OCI-LY7 (cell line): ENCODE results near the gene MFRP. TPM values are rescaled to one million over a fixed set of nuclear protein-coding genes. Genes with fewer than 3 reads are reported as not detected.

Experiments
- BruUV-seq: library from RNA; stranded (reverse); fragments of 400-500 nt; replicated peaks from 2 replicates; lab custom pipeline; 2021; lab: Mats Ljungman, UMichigan
- CTCF ChIA-PET: fragments of 300-600 bp; sonication (Branson Sonifier 250); formaldehyde crosslinking; loops from one replicate; lab custom pipeline; 2022; ENCODE audit warnings: antibody characterized with exemption; ENCODE audit not compliant: unreplicated experiment; lab: Charles Lee
- POLR2A ChIA-PET: fragments of 300-600 bp; sonication (Branson Sonifier 250); formaldehyde crosslinking; loops from one replicate; lab custom pipeline; 2022; ENCODE audit warnings: antibody characterized with exemption; lab: Charles Lee
- DNase-seq: peaks from one replicate; pipeline ENCODE4 v3.0.0-alpha.2; 2015; ENCODE audit warnings: low spot score
- H2AFZ ChIP-seq: fragments of 200-600 bp; sonication (generic), shearing (Covaris generic); 2 replicates; pipeline ENCODE4 v1.6.1; 2014; ENCODE audit warnings: mild to moderate bottlenecking, antibody characterized with exemption, low read length, moderate library complexity
- H3K27ac ChIP-seq: fragments of 200-600 bp; sonication (generic); 2 replicates; pipeline ENCODE4 v1.5.1; 2014; ENCODE audit warnings: mixed run types, low read depth, mild to moderate bottlenecking, moderate library complexity, low read length, inconsistent platforms; ENCODE audit not compliant: poor library complexity, severe bottlenecking
- H3K36me3 ChIP-seq: fragments of 200-600 bp; sonication (generic); 2 replicates; pipeline ENCODE4 v1.6.1; 2014; ENCODE audit warnings: mild to moderate bottlenecking, antibody characterized with exemption, low read length, moderate library complexity, mixed read lengths; ENCODE audit not compliant: insufficient read depth
- H3K4me1 ChIP-seq: fragments of 200-600 bp; sonication (generic); 2 replicates; pipeline ENCODE4 v1.5.1; 2014; ENCODE audit warnings: mild to moderate bottlenecking, low read length; ENCODE audit not compliant: insufficient read depth, poor library complexity, severe bottlenecking
- H3K4me2 ChIP-seq: fragments of 200-600 bp; sonication (generic); 2 replicates; pipeline ENCODE4 v1.6.1; 2014; ENCODE audit warnings: mild to moderate bottlenecking, low read length
- H3K4me3 ChIP-seq: fragments of 200-600 bp; sonication (generic); 2 replicates; pipeline ENCODE4 v1.5.1; 2014; ENCODE audit warnings: mild to moderate bottlenecking, low read depth, low read length; ENCODE audit not compliant: poor library complexity, severe bottlenecking
- H3K79me2 ChIP-seq: fragments of 200-600 bp; sonication (generic); 2 replicates; pipeline ENCODE4 v1.6.1; 2016; ENCODE audit warnings: low read depth, mild to moderate bottlenecking, low read length, moderate library complexity, mixed read lengths; ENCODE audit not compliant: insufficient read depth
- H3K9me2 ChIP-seq: fragments of 200-600 bp; sonication (generic); 2 replicates; pipeline ENCODE4 v1.6.1; 2016; ENCODE audit warnings: mild to moderate bottlenecking, low read length, mixed read lengths; ENCODE audit not compliant: insufficient read depth
- H3K9me3 ChIP-seq: fragments of 200-600 bp; sonication (generic); 2 replicates; pipeline ENCODE4 v1.6.1; 2014; ENCODE audit warnings: mild to moderate bottlenecking, mixed run types, low read length, mixed read lengths
- H4K20me1 ChIP-seq: fragments of 200-600 bp; sonication (generic); 2 replicates; pipeline ENCODE4 v1.6.1; 2014; ENCODE audit warnings: mild to moderate bottlenecking, antibody characterized with exemption, low read length, moderate library complexity, mixed read lengths; ENCODE audit not compliant: insufficient read depth
- CTCF ChIP-seq: fragments of 200-600 bp; sonication (generic); conservative IDR thresholded peaks from 2 replicates; pipeline ENCODE4 v1.5.1; 2014; ENCODE audit warnings: mild to moderate bottlenecking, antibody characterized with exemption, low read length, moderate library complexity, mixed read lengths
- EZH2phosphoT487 ChIP-seq: fragments of 200-600 bp; sonication (generic); IDR thresholded peaks from 2 replicates; pipeline ENCODE4 v1.6.1; 2018; ENCODE audit warnings: low read depth, borderline replicate concordance, mild to moderate bottlenecking, mixed run types, antibody characterized with exemption, low read length, moderate library complexity, mixed read lengths
- intact Hi-C: fragments of 100-400 bp; cut with micrococcal nuclease; formaldehyde crosslinking; loops from one replicate; pipeline ENCODE4 v1.10.0; 2022; ENCODE audit not compliant: unreplicated experiment
- total RNA-seq, 2 experiments: library from RNA; depleted of rRNA in 1 of 2; stranded (reverse); fragments of >200 nt in 1 of 2; shearing (Covaris generic) in 1 of 2; gene quantifications; 2 replicates each; pipeline ENCODE4 v1.2.3, GENCODE V29; 2014 to 2022

MFRP gene
- total RNA-seq, 2 experiments from 2014 or later: not detected

- POLR2A ChIA-PET: interaction anchor here (0.7 to 4.5 kb wide), 6 partner anchors 9 to 43 kb away, joined by 3 to 26 read pairs (median 4); partner anchors contain the start of gene RNF26
- Histone ChIP-seq H3K4me2 (peak overlapping the region; percentile 92), H3K36me3 (peaks cover 6% of the 10 kb centered on the region), H2AFZ (peak overlapping the region; percentile 20; the same call in 1 of the 2 replicates), H3K9me2 (no peaks in the 10 kb centered on the region), H3K4me3 (peak overlapping the region; percentile 78), H3K27ac (peak overlapping the region; percentile 83), H3K9me3 (no peaks in the 10 kb centered on the region), H3K79me2 (peaks cover 27% of the 10 kb centered on the region), H3K4me1 (peaks cover 86% of the 10 kb centered on the region), H4K20me1 (no peaks in the 10 kb centered on the region)
- intact Hi-C loops: loop anchor here (5.0 kb wide), 1 partner anchor 122 kb away; no protein-coding TSS in a partner anchor
- TF ChIP-seq EZH2phosphoT487: no peak
- peak; percentile 18; the same call in 1 of the 2 replicates for TF ChIP-seq CTCF
- no TSS peak for BruUV-seq
- DNase-seq: peak; percentile 83
- CTCF ChIA-PET: interaction anchor here (0.6 to 1.2 kb wide), 5 partner anchors 9 to 192 kb away, joined by 3 to 6 read pairs (median 4); no protein-coding TSS in a partner anchor
These were observed 17.5 kb upstream of the MFRP start for GRCh38 chr11:119363851-119364590.

DNA sequence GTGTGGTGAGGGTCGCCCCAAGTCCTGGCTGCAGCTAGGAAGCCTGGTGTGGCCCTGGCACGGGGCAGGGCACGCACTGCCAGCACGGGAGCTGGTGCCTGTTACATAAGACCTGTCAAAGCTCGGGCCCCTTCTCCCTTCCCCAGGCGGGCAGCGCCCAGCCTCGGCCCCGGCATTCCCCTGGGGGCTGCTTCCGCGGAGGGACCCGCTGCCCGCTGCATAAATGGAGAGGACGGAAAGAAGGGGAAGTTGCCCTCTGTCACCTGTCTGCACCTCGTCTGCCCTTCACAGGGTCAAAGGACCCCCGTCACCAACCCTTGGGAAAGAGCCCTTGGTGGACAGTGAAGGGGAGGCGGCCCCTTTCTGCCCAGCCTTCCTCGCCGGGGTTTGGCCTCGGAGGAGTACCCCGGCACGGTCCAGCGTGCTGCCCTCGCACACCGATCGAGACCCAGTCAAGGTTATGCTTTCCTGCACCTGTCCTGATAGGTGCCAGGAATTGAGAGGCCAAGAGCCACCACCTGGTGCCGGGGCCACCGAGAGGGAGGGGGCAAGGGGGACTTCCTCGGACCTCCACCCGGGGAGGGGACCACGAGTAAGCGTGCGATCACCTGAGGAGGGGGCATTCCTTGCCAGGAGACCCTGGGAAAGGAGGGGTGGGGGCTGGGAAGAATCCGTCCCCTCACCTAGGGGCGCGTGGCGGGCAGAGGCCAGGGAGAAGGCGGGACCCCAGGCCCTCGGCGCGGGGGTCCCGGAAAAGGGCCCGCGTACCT is 16.8 kb upstream of the MFRP start:
- ChIA-PET POLR2A (interaction anchor here (1.5 to 4.5 kb wide), 2 partner anchors 12 to 29 kb away, joined by 4 to 26 read pairs; partner anchors contain the start of gene RNF26), CTCF (interaction anchor here (0.6 to 0.7 kb wide), 2 partner anchors 60 to 191 kb away, joined by 3 to 6 read pairs; no protein-coding TSS in a partner anchor)

More for the DNA sequence above, 16.8 kb upstream of the MFRP start:
- Histone ChIP-seq H3K4me3 (peak overlapping the region; percentile 78), H2AFZ (no peak overlapping the region), H4K20me1 (no peaks in the 10 kb centered on the region), H3K4me2 (peak overlapping the region; percentile 92), H3K9me2 (no peaks in the 10 kb centered on the region), H3K4me1 (peaks cover 83% of the 10 kb centered on the region), H3K36me3 (peaks cover 13% of the 10 kb centered on the region), H3K79me2 (peaks cover 27% of the 10 kb centered on the region), H3K9me3 (no peaks in the 10 kb centered on the region), H3K27ac (peak overlapping the region; percentile 83)
- DNase-seq: no peak
- intact Hi-C loops: loop anchor here (5.0 kb wide), 1 partner anchor 121 kb away; no protein-coding TSS in a partner anchor
- BruUV-seq: no TSS peak
- TF ChIP-seq CTCF (no peak), EZH2phosphoT487 (no peak)
